Keratinocyte (primary cell): ENCODE data around the gene CHM.

ENCODE experiments used
- CTCF ChIP-seq, 3 experiments: IDR thresholded peaks in 1 of 3; conservative IDR thresholded peaks in 1 of 3; optimal IDR thresholded peaks in 1 of 3; 2 replicates in 2 of 3; 3 replicates in 1 of 3; pipeline versions ENCODE3 to v1.5.1; 2011; ENCODE audit warnings: low read length in 3 of 3, mild to moderate bottlenecking in 3 of 3, moderate library complexity in 2 of 3, control low read depth in 1 of 3, inconsistent platforms in 1 of 3; ENCODE audit not compliant: insufficient read depth in 2 of 3; ENCODE audit errors: extremely low read depth in 1 of 3
- EZH2 ChIP-seq: IDR thresholded peaks from one replicate; pipeline ENCODE4 v1.6.1; 2012; ENCODE audit warnings: inconsistent platforms, mild to moderate bottlenecking, low read length, moderate library complexity

- TF ChIP-seq CTCF (optimal IDR thresholded peaks at IDR 0.05 in 1 of 3, IDR thresholded peaks at IDR 0.05 in 1 of 3, conservative IDR thresholded peaks at IDR 0.05 in 1 of 3; ENCODE audit: extremely low read depth in 1 of 3, insufficient read depth in 2 of 3, low read length in 3 of 3) (no peak), EZH2 (no peak)
Measured at GRCh38 chrX:86039625-86040568, 7.5 kb downstream of the CHM start.
